Hepatocyte (in vitro differentiated cells): ENCODE results near the gene PANK2.

Experiments used
- EZH2 ChIP-seq: fragments of 200-600 bp; sonication (generic); IDR thresholded peaks from 2 replicates; pipeline ENCODE4 v1.6.1; 2016; ENCODE audit warnings: antibody characterized with exemption, mild to moderate bottlenecking, borderline replicate concordance
- TF ChIP-seq, protein P1 (sequence below): fragments of 200-600 bp; sonication (generic); IDR thresholded peaks from 2 replicates; pipeline ENCODE4 v1.5.1; 2016; ENCODE audit warnings: antibody characterized with exemption, mild to moderate bottlenecking; ENCODE audit not compliant: poor library complexity

DNA sequence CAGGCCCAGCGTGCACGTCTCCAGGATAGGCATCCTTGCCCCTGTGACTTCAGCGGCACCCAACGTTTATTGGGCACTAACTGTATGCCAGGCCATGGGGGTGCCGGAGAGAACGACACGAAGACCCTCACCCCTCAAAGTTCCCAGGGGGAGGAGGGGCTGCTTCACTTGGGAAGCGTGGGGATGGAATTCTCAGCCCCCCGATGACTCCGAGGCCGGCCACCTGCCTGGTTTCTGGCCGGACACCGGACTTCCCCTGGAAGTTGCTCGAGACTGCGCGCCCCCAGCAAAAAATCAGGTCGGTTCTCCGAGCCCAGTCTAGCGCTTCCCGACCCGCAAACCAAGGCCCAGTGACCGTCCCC, 42.8 kb upstream of the PANK2 start:
- TF ChIP-seq, protein P1, sequence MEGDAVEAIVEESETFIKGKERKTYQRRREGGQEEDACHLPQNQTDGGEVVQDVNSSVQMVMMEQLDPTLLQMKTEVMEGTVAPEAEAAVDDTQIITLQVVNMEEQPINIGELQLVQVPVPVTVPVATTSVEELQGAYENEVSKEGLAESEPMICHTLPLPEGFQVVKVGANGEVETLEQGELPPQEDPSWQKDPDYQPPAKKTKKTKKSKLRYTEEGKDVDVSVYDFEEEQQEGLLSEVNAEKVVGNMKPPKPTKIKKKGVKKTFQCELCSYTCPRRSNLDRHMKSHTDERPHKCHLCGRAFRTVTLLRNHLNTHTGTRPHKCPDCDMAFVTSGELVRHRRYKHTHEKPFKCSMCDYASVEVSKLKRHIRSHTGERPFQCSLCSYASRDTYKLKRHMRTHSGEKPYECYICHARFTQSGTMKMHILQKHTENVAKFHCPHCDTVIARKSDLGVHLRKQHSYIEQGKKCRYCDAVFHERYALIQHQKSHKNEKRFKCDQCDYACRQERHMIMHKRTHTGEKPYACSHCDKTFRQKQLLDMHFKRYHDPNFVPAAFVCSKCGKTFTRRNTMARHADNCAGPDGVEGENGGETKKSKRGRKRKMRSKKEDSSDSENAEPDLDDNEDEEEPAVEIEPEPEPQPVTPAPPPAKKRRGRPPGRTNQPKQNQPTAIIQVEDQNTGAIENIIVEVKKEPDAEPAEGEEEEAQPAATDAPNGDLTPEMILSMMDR: no peak
- TF ChIP-seq EZH2: no peak
